Spleen (tissue), 7 donors: Measurements from ENCODE around the gene FAM193A.

Experiments used
- CTCF ChIP-seq, 11 experiments: fragments of 200-600 bp in 7 of 11; fragments of 450-650 bp in 4 of 11; sonication (generic) in 4 of 11; IDR thresholded peaks in 8 of 11; conservative IDR thresholded peaks in 3 of 11; 1 replicate in 7 of 11; 2 replicates in 4 of 11; pipeline versions ENCODE4 v1.4.0 to v1.8.0; 2016 to 2021; ENCODE audit warnings: antibody characterized with exemption in 11 of 11, inconsistent platforms in 4 of 11, mild to moderate bottlenecking in 1 of 11
- POLR2A ChIP-seq, 3 donors: fragments of 450-650 bp; IDR thresholded peaks; one replicate each; pipeline ENCODE4 v1.5.1; 2017; ENCODE audit warnings: antibody characterized with exemption in 3 of 3, mild to moderate bottlenecking in 1 of 3
- donor health status: DM: no; HTN: no; CAD: no; lungs with moderate emphysema.
- donor health status: DM: no; HTN: no; CAD: no.
- donor health status: DM: no; HTN: no; CAD: no.

DNA sequence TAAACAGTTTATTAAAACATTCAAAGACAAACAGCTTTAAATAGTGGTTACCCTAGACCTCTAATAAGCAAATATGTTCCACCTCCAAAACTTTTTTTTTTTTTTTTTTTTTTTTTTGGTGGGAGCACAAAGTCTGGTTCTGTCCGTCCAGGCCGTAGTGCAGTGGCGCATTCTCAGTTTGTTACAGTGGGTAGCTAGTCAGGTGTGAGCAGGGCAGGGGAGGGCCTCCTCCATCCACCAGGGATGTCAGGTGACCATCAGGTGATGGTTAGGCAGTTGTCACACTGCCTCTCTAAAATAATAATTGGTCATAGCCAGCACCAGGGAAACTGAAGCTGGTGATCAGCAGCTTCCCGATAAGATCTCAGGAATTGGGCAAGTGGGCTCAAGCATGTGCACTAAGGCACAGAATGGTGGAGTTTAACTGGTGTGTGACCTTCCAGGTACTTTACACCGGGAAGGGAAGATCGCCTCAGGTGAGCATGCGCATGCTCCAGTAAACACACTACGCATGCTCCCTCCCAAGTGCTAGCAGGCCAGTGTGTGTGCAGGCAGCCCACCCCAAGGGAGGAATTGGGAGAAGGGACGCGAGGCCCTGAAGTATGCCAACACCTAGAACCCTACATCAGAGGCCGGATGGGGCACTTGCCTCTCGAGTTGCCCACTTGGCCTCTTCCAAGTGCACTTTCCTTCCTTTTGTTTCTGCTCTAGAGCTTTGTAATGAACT lies 192.5 kb downstream of the FAM193A start:
- TF ChIP-seq CTCF (IDR thresholded peaks at IDR 0.05 in 8 of 11, conservative IDR thresholded peaks at IDR 0.05 in 3 of 11) (no peak), POLR2A (IDR thresholded peaks at IDR 0.05) (no peak)
